GM23338 (cell line): Measurements from ENCODE around the gene FAM20C. TPM values are rescaled to one million over a fixed set of nuclear protein-coding genes. Genes with fewer than 3 reads are reported as not detected.

Experiments used
- ATAC-seq: fragments of 200-7000 bp; cut with Tn5 transposase; 3 replicates; pipeline ENCODE4 v1.9.1; 2020
- DNase-seq: peaks from one replicate; pipeline ENCODE4 v3.0.0-alpha.2; 2015; ENCODE audit warnings: low spot score
- H2AFZ ChIP-seq: fragments of 200-600 bp; sonication (generic); 2 replicates; pipeline ENCODE4 v1.8.0; 2016; ENCODE audit warnings: antibody characterized with exemption, mild to moderate bottlenecking, moderate library complexity
- H3F3A ChIP-seq: fragments of 200-600 bp; sonication (generic); replicated peaks from 2 replicates; pipeline ENCODE4 v1.8.0; 2017; ENCODE audit warnings: antibody characterized with exemption, mixed run types, low read depth
- H3K27ac ChIP-seq: fragments of 200-600 bp; sonication (generic); 2 replicates; pipeline ENCODE4 v1.6.1; 2016; ENCODE audit warnings: low read depth
- H3K27me3 ChIP-seq: fragments of 200-600 bp; sonication (generic); 2 replicates; pipeline ENCODE4 v1.8.0; 2016; ENCODE audit warnings: mild to moderate bottlenecking, mixed run types, moderate library complexity; ENCODE audit not compliant: insufficient read depth
- H3K36me3 ChIP-seq: fragments of 200-600 bp; sonication (generic); 2 replicates; pipeline ENCODE4 v1.8.0; 2016; ENCODE audit warnings: mild to moderate bottlenecking; ENCODE audit not compliant: insufficient read depth
- H3K4me1 ChIP-seq: fragments of 200-600 bp; sonication (generic); 2 replicates; pipeline ENCODE4 v1.8.0; 2016; ENCODE audit warnings: mild to moderate bottlenecking, moderate library complexity; ENCODE audit not compliant: insufficient read depth
- H3K4me2 ChIP-seq: fragments of 200-600 bp; sonication (generic); 2 replicates; pipeline ENCODE4 v1.7.1; 2017; ENCODE audit warnings: mixed run types
- H3K4me3 ChIP-seq: fragments of 200-600 bp; sonication (generic); 2 replicates; pipeline ENCODE4 v1.6.1; 2016; ENCODE audit warnings: mixed run types
- H3K79me2 ChIP-seq: fragments of 200-600 bp; sonication (generic); replicated peaks from 2 replicates; pipeline ENCODE4 v1.8.0; 2017; ENCODE audit warnings: mild to moderate bottlenecking; ENCODE audit not compliant: insufficient read depth
- H3K9me2 ChIP-seq: fragments of 200-600 bp; sonication (generic); 2 replicates; pipeline ENCODE4 v1.8.0; 2017; ENCODE audit not compliant: insufficient read depth
- H4K20me1 ChIP-seq: fragments of 200-600 bp; sonication (generic); replicated peaks from 2 replicates; pipeline ENCODE4 v1.8.0; 2017; ENCODE audit warnings: mild to moderate bottlenecking; ENCODE audit not compliant: insufficient read depth
- H3K27ac Mint-ChIP-seq: 2 replicates; pipeline ENCODE4 v1.8.0; 2020; ENCODE audit warnings: inconsistent platforms, mild to moderate bottlenecking, moderate library complexity, mixed read lengths
- H3K27me3 Mint-ChIP-seq: 3 replicates; pipeline ENCODE4 v1.8.0; 2022; ENCODE audit warnings: low read depth, mild to moderate bottlenecking, moderate library complexity, mixed read lengths, inconsistent platforms; ENCODE audit not compliant: insufficient read depth, poor library complexity
- H3K36me3 Mint-ChIP-seq: 3 replicates; pipeline ENCODE4 v1.8.0; 2021; ENCODE audit warnings: low read depth, mild to moderate bottlenecking, inconsistent platforms, moderate library complexity, mixed read lengths
- H3K4me1 Mint-ChIP-seq: 3 replicates; pipeline ENCODE4 v1.8.0; 2020; ENCODE audit warnings: mild to moderate bottlenecking, inconsistent platforms, mixed read lengths
- H3K4me3 Mint-ChIP-seq: 3 replicates; pipeline ENCODE4 v1.8.0; 2021; ENCODE audit warnings: moderate library complexity, mild to moderate bottlenecking, inconsistent platforms, mixed read lengths
- H3K9me3 Mint-ChIP-seq: 3 replicates; pipeline ENCODE4 v1.8.0; 2020; ENCODE audit warnings: moderate library complexity, mild to moderate bottlenecking, inconsistent platforms, mixed read lengths
- CREB1 ChIP-seq: fragments of 250-450 bp; sonication (Bioruptor Pico); IDR thresholded peaks from 2 replicates; pipeline ENCODE4 v1.5.0; 2020; ENCODE audit warnings: low read depth, mild to moderate bottlenecking, moderate library complexity
- CTCF ChIP-seq, 2 experiments: fragments of 200-600 bp in 1 of 2; sonication (generic) in 1 of 2; conservative IDR thresholded peaks; 2 replicates each; pipeline versions ENCODE4 v1.5.1 to v1.6.1; 2016 to 2017; ENCODE audit warnings: antibody characterized with exemption in 2 of 2, low read depth in 2 of 2, mild to moderate bottlenecking in 2 of 2, moderate library complexity in 1 of 2
- ETS1 ChIP-seq: IDR thresholded peaks from 2 replicates; pipeline ENCODE4 v1.6.1; 2016; ENCODE audit warnings: antibody characterized with exemption
- EZH2 ChIP-seq: fragments of 200-600 bp; sonication (generic); IDR thresholded peaks from one replicate; pipeline ENCODE4 v1.8.0; 2017; ENCODE audit warnings: antibody characterized with exemption, mild to moderate bottlenecking, low read depth; ENCODE audit not compliant: unreplicated experiment
- EZH2phosphoT487 ChIP-seq: fragments of 200-600 bp; sonication (generic); IDR thresholded peaks from one replicate; pipeline ENCODE4 v1.8.1; 2018; ENCODE audit warnings: antibody characterized with exemption; ENCODE audit not compliant: unreplicated experiment
- JUNB ChIP-seq: IDR thresholded peaks from one replicate; pipeline ENCODE4 v1.6.1; 2016; ENCODE audit warnings: antibody characterized with exemption; ENCODE audit not compliant: unreplicated experiment
- NANOG ChIP-seq: IDR thresholded peaks from 2 replicates; pipeline ENCODE4 v1.6.1; 2016; ENCODE audit warnings: antibody characterized with exemption, borderline replicate concordance
- POLR2AphosphoS5 ChIP-seq: IDR thresholded peaks from 2 replicates; pipeline ENCODE4 v1.6.1; 2016; ENCODE audit warnings: antibody characterized with exemption, low read depth
- REST ChIP-seq: IDR thresholded peaks from one replicate; pipeline ENCODE4 v1.6.1; 2018; ENCODE audit warnings: antibody characterized with exemption; ENCODE audit not compliant: unreplicated experiment
- STAT1 ChIP-seq: IDR thresholded peaks from one replicate; pipeline ENCODE4 v1.6.1; 2016; ENCODE audit warnings: antibody characterized with exemption; ENCODE audit not compliant: unreplicated experiment
- ZNF114 ChIP-seq: fragments of 250-450 bp; sonication (Bioruptor Pico); IDR thresholded peaks from 2 replicates; pipeline ENCODE4 v1.5.0; 2020; ENCODE audit warnings: mild to moderate bottlenecking, moderate library complexity
- ZNF331 ChIP-seq: fragments of 250-450 bp; sonication (Bioruptor Pico); IDR thresholded peaks from 2 replicates; pipeline ENCODE4 v1.5.0; 2020; ENCODE audit warnings: low read depth, mild to moderate bottlenecking, moderate library complexity
- polyA plus RNA-seq: library from polyadenylated mRNA; unstranded; fragments of >200 nt; fragmentation: Nextera tagmentation; extraction: Ambion mirVana; gene quantifications from 2 replicates; pipeline ENCODE4 v1.2.1, GENCODE V29; 2016
- total RNA-seq: library from RNA; depleted of rRNA; stranded (reverse); fragments of >200 nt; shearing (Covaris generic); gene quantifications from 2 replicates; pipeline ENCODE4 v1.2.3, GENCODE V29; 2014

FAM20C gene
- total and polyA plus RNA-seq, 2 experiments from 2014 or later: 7.6 to 24.8 TPM

GRCh38 chr7:299628-300027 lies 107.3 kb downstream of the FAM20C start:
- peaks cover 26% of the 10 kb centered on the region for H3K9me3 Mint-ChIP-seq
- H2AFZ ChIP-seq: no peak overlapping the region
- H3K36me3 Mint-ChIP-seq: peaks cover 10% of the 10 kb centered on the region
- peaks cover 10% of the 10 kb centered on the region for H3K27me3 Mint-ChIP-seq
- no peaks in the 10 kb centered on the region for H3K9me2 ChIP-seq
- H3K27ac Mint-ChIP-seq: no peak overlapping the region
- 0 out of 2 replicates have a peak, but pooled peaks cover 6% of the 10 kb centered on the region for H3F3A ChIP-seq
- no peak for TF ChIP-seq JUNB
- no peak for TF ChIP-seq ZNF331 (CRISPR knock-in tag)
- no peak for TF ChIP-seq EZH2
- no peak for TF ChIP-seq REST
- TF ChIP-seq EZH2phosphoT487: no peak
- TF ChIP-seq CTCF (conservative IDR thresholded peaks at IDR 0.05; ENCODE audit: low read depth in 2 of 2): no peak
- no peak for TF ChIP-seq NANOG
- TF ChIP-seq STAT1: no peak
- TF ChIP-seq POLR2AphosphoS5: no peak
- TF ChIP-seq ZNF114 (CRISPR knock-in tag): no peak
- TF ChIP-seq ETS1: no peak
- TF ChIP-seq CREB1 (CRISPR knock-in tag): no peak
- DNase-seq (no peak), ATAC-seq (no peak)
- H4K20me1 ChIP-seq: no peaks in the 10 kb centered on the region
- no peak overlapping the region for H3K4me3 ChIP-seq
- no peaks in the 10 kb centered on the region for H3K36me3 ChIP-seq
- H3K27ac ChIP-seq: no peak overlapping the region
- no peaks in the 10 kb centered on the region for H3K79me2 ChIP-seq
- H3K4me2 ChIP-seq: no peak overlapping the region
- no peaks in the 10 kb centered on the region for H3K4me1 ChIP-seq
- no peak overlapping the region for H3K4me3 Mint-ChIP-seq
- H3K27me3 ChIP-seq: no peaks in the 10 kb centered on the region
- no peaks in the 10 kb centered on the region for H3K4me1 Mint-ChIP-seq
